Neuron (in vitro differentiated cells): ENCODE results near the gene C5orf22.
"Not testable (repeated sequence)": the region's sequence is repeated elsewhere in the genome, so short reads cannot be mapped to it uniquely, and the experiment has no call there.

ENCODE experiments used
- H2AFZ ChIP-seq: one replicate; pipeline ENCODE4 v1.6.1; 2013; ENCODE audit warnings: low read depth, mild to moderate bottlenecking, inconsistent platforms, low read length, moderate library complexity
- H3K27me3 ChIP-seq: one replicate; pipeline ENCODE4 v1.6.1; 2013; ENCODE audit warnings: low read length; ENCODE audit not compliant: insufficient read depth
- H3K36me3 ChIP-seq: one replicate; pipeline ENCODE4 v1.6.1; 2013; ENCODE audit warnings: low read length; ENCODE audit not compliant: insufficient read depth
- H3K4me1 ChIP-seq: one replicate; pipeline ENCODE4 v1.6.1; 2013; ENCODE audit warnings: low read length; ENCODE audit not compliant: insufficient read depth
- H3K4me3 ChIP-seq: 2 replicates; pipeline ENCODE4 v1.5.1; 2013; ENCODE audit warnings: mild to moderate bottlenecking, low read length, moderate library complexity
- H3K9me3 ChIP-seq: one replicate; pipeline ENCODE4 v1.6.1; 2013; ENCODE audit warnings: low read length

Gene C5orf22

DNA sequence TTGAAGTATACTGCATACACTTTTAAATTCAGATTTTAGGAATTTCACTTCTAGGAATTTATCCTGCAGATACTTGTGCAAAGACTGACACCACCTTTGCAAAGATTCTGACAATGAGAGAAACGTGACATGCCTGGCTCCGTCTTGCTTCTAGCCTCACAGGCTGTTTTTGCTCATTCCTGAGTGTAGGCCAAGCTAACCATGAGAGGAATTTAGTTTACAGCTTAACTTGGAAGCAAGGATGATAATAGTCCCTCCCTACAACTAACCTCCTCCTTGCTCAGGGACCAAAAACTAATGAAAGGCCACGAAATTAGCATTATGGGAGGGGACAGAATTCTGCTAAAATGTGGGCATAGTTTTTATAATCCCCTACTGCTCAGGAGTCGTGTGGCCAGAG is 31.1 kb downstream of the C5orf22 start:
- no peak overlapping the region for H2AFZ ChIP-seq
- H3K36me3 ChIP-seq, result no peaks in the 10 kb centered on the region
- H3K27me3 ChIP-seq, result no peaks in the 10 kb centered on the region
- no peak overlapping the region for H3K4me3 ChIP-seq
- peaks cover 4% of the 10 kb centered on the region for H3K9me3 ChIP-seq
- no peaks in the 10 kb centered on the region for H3K4me1 ChIP-seq

DNA sequence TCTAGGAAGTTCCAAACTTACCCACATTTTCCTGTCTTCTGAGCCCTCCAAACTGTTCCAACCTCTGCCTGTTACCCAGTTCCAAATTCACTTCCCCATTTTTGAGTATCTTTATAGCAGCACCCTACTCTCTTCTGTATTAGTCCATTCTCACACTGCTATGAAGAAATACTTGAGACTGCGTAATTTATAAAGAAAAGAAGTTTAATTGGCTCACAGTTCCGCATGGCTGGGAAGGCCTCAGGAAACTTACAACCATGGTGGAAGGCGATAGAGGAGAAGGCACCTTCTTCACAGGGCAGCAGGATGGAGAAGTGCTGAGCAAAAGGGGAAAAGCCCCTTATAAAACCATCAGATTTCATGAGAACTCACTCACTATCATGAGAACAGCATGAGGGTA is 34.3 kb downstream of the C5orf22 start:
- not testable (repeated sequence) for H2AFZ ChIP-seq, H3K27me3 ChIP-seq, H3K9me3 ChIP-seq, H3K4me1 ChIP-seq, H3K4me3 ChIP-seq, H3K36me3 ChIP-seq

DNA sequence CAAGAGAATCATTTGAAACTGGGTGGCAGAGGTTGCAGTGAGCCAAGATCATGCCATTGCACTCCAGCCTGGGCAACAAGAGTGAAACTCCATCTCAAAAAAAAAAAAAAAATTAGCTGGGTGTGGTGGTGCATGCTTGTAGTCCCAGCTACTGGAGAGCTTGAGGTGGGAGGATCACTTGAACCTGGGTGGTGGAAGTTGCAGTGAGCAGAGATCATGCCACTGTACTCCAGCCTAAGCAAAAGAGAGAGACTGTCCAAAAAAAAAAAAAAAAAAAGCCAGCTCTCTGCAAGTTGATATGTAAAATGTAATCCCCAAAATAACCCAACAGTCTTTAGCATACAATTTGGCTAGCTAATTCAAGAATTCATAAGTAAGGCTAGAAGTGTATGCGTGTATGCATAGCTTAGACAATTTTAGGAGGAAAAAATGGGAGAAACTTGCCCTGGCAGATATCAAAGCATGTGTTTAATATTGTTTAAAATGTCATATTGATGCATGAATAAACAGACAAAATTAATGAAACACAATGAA is 36.3 kb downstream of the C5orf22 start:
- no peak overlapping the region for H2AFZ ChIP-seq
- H3K4me3 ChIP-seq, result no peak overlapping the region
- no peaks in the 10 kb centered on the region for H3K36me3 ChIP-seq
- no peaks in the 10 kb centered on the region for H3K4me1 ChIP-seq
- peaks cover 4% of the 10 kb centered on the region for H3K9me3 ChIP-seq
- H3K27me3 ChIP-seq, result no peaks in the 10 kb centered on the region

DNA sequence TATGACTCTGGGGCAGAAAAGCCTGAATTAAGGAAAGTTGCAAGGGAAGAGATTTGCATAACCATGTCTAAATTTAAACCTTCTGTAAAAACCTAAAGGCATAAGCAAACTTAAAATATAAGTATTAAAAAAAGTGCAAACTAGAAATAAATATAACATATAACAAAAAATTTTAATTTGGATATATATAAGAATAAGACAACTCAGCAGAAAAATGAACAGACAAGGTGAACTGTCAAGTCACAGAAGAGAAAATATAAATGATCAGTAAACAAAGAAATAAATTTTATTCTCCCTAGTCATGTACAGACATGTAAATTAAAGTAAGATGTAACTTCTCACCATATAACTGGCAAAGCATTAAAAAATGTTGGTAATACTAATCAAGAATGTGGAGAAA is 37.0 kb downstream of the C5orf22 start:
- no peak overlapping the region for H2AFZ ChIP-seq
- H3K9me3 ChIP-seq, result peaks cover 3% of the 10 kb centered on the region
- H3K4me1 ChIP-seq, result no peaks in the 10 kb centered on the region
- no peak overlapping the region for H3K4me3 ChIP-seq
- no peaks in the 10 kb centered on the region for H3K27me3 ChIP-seq
- H3K36me3 ChIP-seq, result no peaks in the 10 kb centered on the region

- Histone ChIP-seq H3K9me3 (no peaks in the 10 kb centered on the region), H3K36me3 (no peaks in the 10 kb centered on the region), H3K4me3 (no peak overlapping the region), H3K4me1 (no peaks in the 10 kb centered on the region), H2AFZ (no peak overlapping the region), H3K27me3 (no peaks in the 10 kb centered on the region)
These were observed 41.5 kb downstream of the C5orf22 start for GRCh38 chr5:31573494-31574142.

DNA sequence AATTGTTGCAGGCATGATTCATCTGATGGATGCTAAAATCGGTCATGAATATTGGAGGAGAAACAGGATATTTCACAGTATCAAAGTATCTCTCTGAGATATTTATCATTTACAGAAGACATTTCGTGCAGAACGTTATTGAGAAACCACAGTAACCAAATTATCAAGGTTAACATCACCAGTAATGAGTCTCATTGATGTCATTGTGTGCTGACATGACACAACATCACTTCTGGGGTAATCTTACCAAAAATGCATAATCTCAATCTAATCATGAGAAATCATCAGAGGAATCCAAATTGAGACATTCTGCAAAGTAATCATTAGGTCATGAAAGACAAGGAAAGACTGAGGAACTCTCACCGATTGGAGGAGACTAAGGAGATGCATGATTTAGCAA is 42.7 kb downstream of the C5orf22 start:
- Histone ChIP-seq H3K4me3 (no peak overlapping the region), H2AFZ (no peak overlapping the region)

DNA sequence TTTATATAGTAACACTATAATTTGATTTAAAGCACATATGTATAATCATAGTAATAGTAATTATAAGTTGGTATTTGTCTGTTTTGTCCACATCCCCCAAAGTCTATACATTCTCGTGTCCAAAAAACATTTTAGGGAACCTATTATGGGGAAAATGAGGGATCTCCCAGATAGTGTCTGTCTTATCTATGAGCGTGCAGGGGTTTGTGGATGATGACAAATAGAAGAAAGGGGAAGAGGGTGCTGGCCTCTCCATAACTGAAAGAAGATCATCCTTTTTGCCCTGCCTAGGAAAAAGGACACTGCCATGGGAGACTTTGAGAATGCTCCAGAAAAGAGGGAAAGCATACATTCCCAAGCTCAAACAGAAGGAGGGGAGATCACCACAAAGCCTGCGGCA is 45.3 kb downstream of the C5orf22 start:
- Histone ChIP-seq H3K4me3 (no peak overlapping the region), H3K9me3 (no peaks in the 10 kb centered on the region)

More for the DNA sequence above, 42.7 kb downstream of the C5orf22 start:
- Histone ChIP-seq H3K36me3 (no peaks in the 10 kb centered on the region), H3K9me3 (no peaks in the 10 kb centered on the region), H3K4me1 (no peaks in the 10 kb centered on the region), H3K27me3 (no peaks in the 10 kb centered on the region)

GRCh38 chr5:31579558-31579957 is 47.5 kb downstream of the C5orf22 start:
- H3K4me1 ChIP-seq, result no peaks in the 10 kb centered on the region
- no peak overlapping the region for H2AFZ ChIP-seq
- no peaks in the 10 kb centered on the region for H3K36me3 ChIP-seq
- no peak overlapping the region for H3K4me3 ChIP-seq
- H3K9me3 ChIP-seq, result no peaks in the 10 kb centered on the region
- H3K27me3 ChIP-seq, result no peaks in the 10 kb centered on the region

More for the DNA sequence above, 45.3 kb downstream of the C5orf22 start:
- H3K36me3 ChIP-seq, result no peaks in the 10 kb centered on the region
- H3K4me1 ChIP-seq, result no peaks in the 10 kb centered on the region
- no peak overlapping the region for H2AFZ ChIP-seq
- H3K27me3 ChIP-seq, result no peaks in the 10 kb centered on the region

GRCh38 chr5:31581498-31582099 is 49.5 kb downstream of the C5orf22 start:
- Histone ChIP-seq H3K4me1 (no peaks in the 10 kb centered on the region), H3K27me3 (no peaks in the 10 kb centered on the region), H3K9me3 (no peaks in the 10 kb centered on the region), H2AFZ (no peak overlapping the region), H3K36me3 (no peaks in the 10 kb centered on the region), H3K4me3 (no peak overlapping the region)

GRCh38 chr5:31583129-31583528 is 51.0 kb downstream of the C5orf22 start:
- Histone ChIP-seq H3K4me3 (no peak overlapping the region), H2AFZ (no peak overlapping the region), H3K9me3 (no peaks in the 10 kb centered on the region), H3K4me1 (no peaks in the 10 kb centered on the region), H3K27me3 (no peaks in the 10 kb centered on the region), H3K36me3 (no peaks in the 10 kb centered on the region)

DNA sequence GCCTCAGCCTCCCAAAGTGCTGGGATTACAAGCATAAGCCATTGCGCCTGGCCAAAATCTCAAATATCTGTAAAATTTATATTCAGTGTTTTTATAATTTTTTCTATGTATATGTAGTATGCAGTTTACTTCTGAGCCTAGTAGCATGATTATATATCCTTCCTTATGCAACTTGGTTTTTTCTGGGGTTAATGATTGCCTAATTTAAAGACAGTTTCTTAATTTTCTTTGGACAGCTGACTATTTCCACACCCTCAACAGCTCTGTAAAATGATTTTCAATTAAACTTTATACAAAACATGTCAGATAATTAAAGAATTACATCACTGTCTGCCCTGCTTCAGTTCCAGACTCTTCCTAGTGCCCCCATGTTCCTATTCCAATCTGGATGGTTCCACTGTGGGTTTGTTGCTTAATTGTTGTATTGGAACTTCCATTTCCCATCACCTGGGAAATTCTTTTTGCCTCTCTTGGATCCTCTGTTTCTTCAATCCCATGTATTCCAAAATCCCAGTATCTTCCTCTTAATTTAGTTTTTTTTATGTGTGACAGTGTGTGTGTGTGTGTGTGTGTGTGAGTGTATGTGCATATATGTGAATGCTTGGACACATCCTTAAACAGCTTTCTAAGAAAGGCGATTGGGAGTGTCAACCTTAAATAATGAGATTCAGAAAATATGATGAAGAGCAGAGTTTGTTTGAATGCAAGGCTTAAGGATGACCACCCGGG is 53.2 kb downstream of the C5orf22 start:
- H3K27me3 ChIP-seq, result no peaks in the 10 kb centered on the region
- no peak overlapping the region for H3K4me3 ChIP-seq
- no peaks in the 10 kb centered on the region for H3K4me1 ChIP-seq
- no peaks in the 10 kb centered on the region for H3K36me3 ChIP-seq
- H2AFZ ChIP-seq, result no peak overlapping the region
- no peaks in the 10 kb centered on the region for H3K9me3 ChIP-seq

GRCh38 chr5:31585895-31586270 is 53.8 kb downstream of the C5orf22 start:
- H2AFZ ChIP-seq, result no peak overlapping the region
- no peaks in the 10 kb centered on the region for H3K36me3 ChIP-seq
- no peaks in the 10 kb centered on the region for H3K27me3 ChIP-seq
- no peaks in the 10 kb centered on the region for H3K9me3 ChIP-seq
- H3K4me3 ChIP-seq, result no peak overlapping the region
- H3K4me1 ChIP-seq, result no peaks in the 10 kb centered on the region

DNA sequence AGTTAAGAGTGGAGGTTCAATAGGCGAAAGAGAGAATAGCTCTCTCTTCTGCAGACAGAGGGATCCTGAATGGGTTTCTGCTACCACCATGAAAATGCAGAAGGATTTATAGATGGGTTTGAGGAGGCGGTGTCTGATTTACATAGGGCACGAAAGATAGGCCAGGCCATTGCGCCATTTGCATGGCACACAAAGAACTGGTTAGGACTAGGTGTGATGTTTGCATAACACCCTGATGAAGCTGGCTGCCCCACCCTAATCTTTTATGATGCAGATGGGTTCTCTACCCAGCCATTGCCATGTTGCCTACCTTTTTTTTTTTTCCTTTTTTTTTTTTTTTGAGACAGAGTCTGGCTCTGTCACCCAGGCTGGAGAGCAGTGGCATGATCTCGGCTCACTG is 55.4 kb downstream of the C5orf22 start:
- Histone ChIP-seq H3K4me1 (no peaks in the 10 kb centered on the region), H2AFZ (no peak overlapping the region), H3K9me3 (no peaks in the 10 kb centered on the region), H3K27me3 (no peaks in the 10 kb centered on the region), H3K36me3 (no peaks in the 10 kb centered on the region), H3K4me3 (no peak overlapping the region)
